SK-N-SH (cell line): Measurements from ENCODE around the gene PSMG3. TPM values are rescaled to one million over a fixed set of nuclear protein-coding genes. Genes with fewer than 3 reads are reported as not detected.

Experiments
- CTCF ChIA-PET: fragments of 300-600, 350-600 bp; formaldehyde crosslinking; extraction: SDS; loops from one replicate; lab custom pipeline; 2021; lab: Yijun Ruan, JAX
- POLR2A ChIA-PET: fragments of 350-600 bp; sonication (Branson Sonifier 250); formaldehyde crosslinking; extraction: SDS; loops from one replicate; lab custom pipeline; 2020; ENCODE audit warnings: antibody characterized with exemption, inconsistent platforms; lab: Yijun Ruan, JAX
- DNase-seq: peaks from one replicate; pipeline ENCODE4 v3.0.0; 2012
- H2AFZ ChIP-seq: fragments of 200-600 bp; sonication (generic); 2 replicates; pipeline ENCODE4 v1.8.1; 2016; ENCODE audit warnings: antibody characterized with exemption, mild to moderate bottlenecking, low read depth
- H3F3A ChIP-seq: fragments of 200-600 bp; sonication (generic); replicated peaks from 2 replicates; pipeline ENCODE3; 2016; ENCODE audit warnings: antibody characterized with exemption, mild to moderate bottlenecking; ENCODE audit not compliant: insufficient read depth
- H3K27ac ChIP-seq, 2 experiments: fragments of 200-500 bp in 1 of 2; fragments of 200-600 bp in 1 of 2; sonication (Bioruptor generic) in 1 of 2; sonication (generic), shearing (Covaris generic) in 1 of 2; 2 replicates each; pipeline versions ENCODE4 v1.5.1 to v1.6.1; 2014 to 2016; ENCODE audit warnings: low read depth in 2 of 2, inconsistent platforms in 1 of 2, low read length in 1 of 2, mild to moderate bottlenecking in 1 of 2, mixed read lengths in 1 of 2
- H3K27me3 ChIP-seq: fragments of 200-600 bp; sonication (generic), shearing (Covaris generic); 2 replicates; pipeline ENCODE4 v1.6.1; 2016; ENCODE audit warnings: mixed run types; ENCODE audit not compliant: insufficient read depth
- H3K36me3 ChIP-seq, 2 experiments: fragments of 200-500 bp in 1 of 2; fragments of 200-600 bp in 1 of 2; sonication (Bioruptor generic) in 1 of 2; sonication (generic) in 1 of 2; replicated peaks in 1 of 2; 2 replicates each; pipeline versions ENCODE3 to v1.5.1; 2014 to 2016; ENCODE audit warnings: low read length in 1 of 2, mild to moderate bottlenecking in 1 of 2; ENCODE audit not compliant: insufficient read depth in 2 of 2, control insufficient read depth in 1 of 2
- H3K4me1 ChIP-seq, 2 experiments: fragments of 200-500 bp in 1 of 2; fragments of 200-600 bp in 1 of 2; sonication (Bioruptor generic) in 1 of 2; sonication (generic), shearing (Covaris generic) in 1 of 2; 2 replicates each; pipeline versions ENCODE4 v1.5.1 to v1.6.1; 2014 to 2016; ENCODE audit warnings: low read depth in 1 of 2, low read length in 1 of 2, mixed run types in 1 of 2; ENCODE audit not compliant: insufficient read depth in 2 of 2, control insufficient read depth in 1 of 2
- H3K4me2 ChIP-seq: fragments of 200-600 bp; sonication (generic), shearing (Covaris generic); 2 replicates; pipeline ENCODE4 v1.6.1; 2017; ENCODE audit warnings: mixed run types
- H3K4me3 ChIP-seq, 2 experiments: fragments of 200-500 bp in 1 of 2; fragments of 200-600 bp in 1 of 2; sonication (Bioruptor generic) in 1 of 2; sonication (generic), shearing (Covaris generic) in 1 of 2; 2 replicates each; pipeline versions ENCODE4 v1.5.1 to v1.8.1; 2014 to 2016; ENCODE audit warnings: low read depth in 2 of 2, inconsistent platforms in 1 of 2, low read length in 1 of 2, mild to moderate bottlenecking in 1 of 2, mixed read lengths in 1 of 2, moderate library complexity in 1 of 2
- H3K79me2 ChIP-seq: fragments of 200-600 bp; sonication (generic); 2 replicates; pipeline ENCODE4 v1.8.1; 2017; ENCODE audit warnings: mild to moderate bottlenecking; ENCODE audit not compliant: insufficient read depth
- H3K9ac ChIP-seq: fragments of 200-600 bp; sonication (generic); 2 replicates; pipeline ENCODE4 v1.6.1; 2017; ENCODE audit warnings: mixed run types
- H3K9me2 ChIP-seq: fragments of 200-600 bp; sonication (generic); 2 replicates; pipeline ENCODE4 v1.6.1; 2017; ENCODE audit warnings: mixed run types
- H3K9me3 ChIP-seq: fragments of 200-600 bp; sonication (generic); 2 replicates; pipeline ENCODE4 v1.6.1; 2017; ENCODE audit warnings: mixed run types, mild to moderate bottlenecking, moderate library complexity
- H4K20me1 ChIP-seq: fragments of 200-600 bp; sonication (generic); 2 replicates; pipeline ENCODE4 v1.6.1; 2017; ENCODE audit warnings: mild to moderate bottlenecking, mixed run types; ENCODE audit not compliant: insufficient read depth
- CTCF ChIP-seq: fragments of 200-600 bp; sonication (generic); IDR thresholded peaks from 2 replicates; pipeline ENCODE4 v1.6.1; 2017; ENCODE audit warnings: antibody characterized with exemption, mild to moderate bottlenecking, moderate library complexity
- MEF2A ChIP-seq: IDR thresholded peaks from 2 replicates; pipeline ENCODE4 v1.4.0; 2012; ENCODE audit warnings: low read depth, borderline replicate concordance
- MXI1 ChIP-seq: IDR thresholded peaks from 2 replicates; pipeline ENCODE4 v1.6.1; 2012; ENCODE audit warnings: mild to moderate bottlenecking, low read depth, low read length, improper control_type of control experiment
- NFIC ChIP-seq: IDR thresholded peaks from 2 replicates; pipeline ENCODE4 v1.4.0; 2012; ENCODE audit warnings: borderline replicate concordance
- POLR2AphosphoS5 ChIP-seq: IDR thresholded peaks from 2 replicates; pipeline ENCODE4 v1.6.1; 2012; ENCODE audit warnings: low read depth, low read length
- RFX5 ChIP-seq: IDR thresholded peaks from 2 replicates; pipeline ENCODE4 v1.6.1; 2012; ENCODE audit warnings: mild to moderate bottlenecking, improper control_type of control experiment, low read length
- WGBS: methylation state at CpG from one replicate; pipeline ENCODE4 v1.1.6; 2017; ENCODE audit warnings: low lambda C conversion rate; 5-methylcytosine and 5-hydroxymethylcytosine counted together
- polyA plus RNA-seq, 3 experiments: library from polyadenylated mRNA; depleted of rRNA; stranded (reverse); fragments of >200 nt; gene quantifications; 2 replicates each; pipeline ENCODE4 v1.2.3, GENCODE V29; 2012

Gene PSMG3
- polyA plus RNA-seq, 1 of the 3 experiments (the other 2 are of a cell fraction) = 109 TPM

- H4K20me1 ChIP-seq = no peaks in the 10 kb centered on the region
- H3K9me3 ChIP-seq = no peaks in the 10 kb centered on the region
- H3K4me3 ChIP-seq = peak overlapping the region in 1 of 2 experiments; percentile 19; a peak in 1 of 4 replicates
- no peak overlapping the region for H2AFZ ChIP-seq
- peaks cover 50% of the 10 kb centered on the region for H3K27me3 ChIP-seq
- H3K9me2 ChIP-seq = no peaks in the 10 kb centered on the region
- 56% methylated on average over 7 of the region's 7 CpGs for WGBS
- no peaks in the 10 kb centered on the region for H3F3A ChIP-seq
- H3K79me2 ChIP-seq = no peaks in the 10 kb centered on the region
- CTCF ChIA-PET = interaction anchor here (0.7 to 4.7 kb wide), 4 partner anchors 10 to 125 kb away, joined by 3 to 19 read pairs (median 4); no protein-coding TSS in a partner anchor
- peak; percentile 29 for DNase-seq
- POLR2A ChIA-PET = interaction anchor here (1.3 to 3.3 kb wide), 3 partner anchors 12 to 13 kb away, joined by 3 to 19 read pairs (median 5); no protein-coding TSS in a partner anchor
- H3K9ac ChIP-seq = no peak overlapping the region
- TF ChIP-seq NFIC (no peak), MXI1 (no peak), MEF2A (no peak), CTCF (no peak)
- no peak overlapping the region for H3K4me2 ChIP-seq
- peak overlapping the region in 1 of 2 experiments; percentile 89; a peak in 1 of 4 replicates for H3K27ac ChIP-seq
- H3K36me3 ChIP-seq = no peaks in the 10 kb centered on the region
- peaks cover 0 to 67% of the 10 kb centered on the region in 2 experiments; a peak in 1 of 4 replicates for H3K4me1 ChIP-seq
Measured at GRCh38 chr7:1598286-1598685, 28.5 kb upstream of the PSMG3 start.

GRCh38 chr7:1597791-1598190 lies 28.0 kb upstream of the PSMG3 start:
- no peaks in the 10 kb centered on the region for H3K9me2 ChIP-seq
- ChIA-PET CTCF (interaction anchor here (0.7 to 4.7 kb wide), 8 partner anchors 8 to 124 kb away, joined by 3 to 19 read pairs (median 3); no protein-coding TSS in a partner anchor), POLR2A (interaction anchor here (1.3 to 3.3 kb wide), 4 partner anchors 12 to 42 kb away, joined by 3 to 19 read pairs (median 8); no protein-coding TSS in a partner anchor)
- no peak overlapping the region for H3K4me2 ChIP-seq
- TF ChIP-seq MEF2A (no peak), RFX5 (no peak), NFIC (no peak), POLR2AphosphoS5 (no peak)
- no peak overlapping the region for H2AFZ ChIP-seq
- no peaks in the 10 kb centered on the region for H4K20me1 ChIP-seq
- H3K36me3 ChIP-seq = no peaks in the 10 kb centered on the region
- no peaks in the 10 kb centered on the region for H3F3A ChIP-seq
- no peaks in the 10 kb centered on the region for H3K79me2 ChIP-seq
- H3K9ac ChIP-seq = no peak overlapping the region
- peaks cover 48% of the 10 kb centered on the region for H3K27me3 ChIP-seq
- H3K9me3 ChIP-seq = no peaks in the 10 kb centered on the region
- peak overlapping the region in 1 of 2 experiments; percentile 89; a peak in 1 of 4 replicates for H3K27ac ChIP-seq
- WGBS = 73% methylated on average over 10 of the region's 11 CpGs
- peaks cover 0 to 72% of the 10 kb centered on the region in 2 experiments; a peak in 1 of 4 replicates for H3K4me1 ChIP-seq
- DNase-seq = peak; percentile 36
- H3K4me3 ChIP-seq = peak overlapping the region in 1 of 2 experiments; percentile 9; a peak in 1 of 4 replicates
